ENCODE measurements around the gene HBP1.
"Not testable (repeated sequence)": the region's sequence is repeated elsewhere in the genome, so short reads cannot be mapped to it uniquely, and the experiment has no call there.

HBP1 gene

GRCh38 chr7:107168233-107169119, at the start of gene HBP1:
Gene HBP1 (plus strand): TSS chr7:107169003. CDS start chr7:107179894, 10,891 bp downstream.
- DNase-seq, result peak; percentile 99

GRCh38 chr7:107119376-107120105, 49.3 kb upstream of the HBP1 start:
- DNase-seq, result no peak

- no peak for DNase-seq
These were observed 46.3 kb upstream of the HBP1 start for GRCh38 chr7:107122486-107122911.

GRCh38 chr7:107123392-107123791, 45.4 kb upstream of the HBP1 start:
- no peak for DNase-seq

GRCh38 chr7:107125475-107125874, 43.3 kb upstream of the HBP1 start:
- DNase-seq, result peak; percentile 81

GRCh38 chr7:107128217-107128616, 40.6 kb upstream of the HBP1 start:
- DNase-seq, result no peak

- no peak for DNase-seq
These were observed 40.1 kb upstream of the HBP1 start for GRCh38 chr7:107128748-107129147.

GRCh38 chr7:107130487-107131220, 38.1 kb upstream of the HBP1 start:
- DNase-seq, result no peak

GRCh38 chr7:107133396-107133795, 35.4 kb upstream of the HBP1 start:
- DNase-seq, result no peak

GRCh38 chr7:107138696-107139420, 29.9 kb upstream of the HBP1 start:
- DNase-seq, result no peak

GRCh38 chr7:107143875-107144274, 24.9 kb upstream of the HBP1 start:
- not testable (repeated sequence) for DNase-seq

- no peak for DNase-seq
These were observed 23.6 kb upstream of the HBP1 start for GRCh38 chr7:107145067-107145838.

GRCh38 chr7:107147464-107148393, 21.1 kb upstream of the HBP1 start:
- DNase-seq, result peak; percentile 3

GRCh38 chr7:107148721-107149120, 20.1 kb upstream of the HBP1 start:
- no peak for DNase-seq

- no peak for DNase-seq
These were observed 18.9 kb upstream of the HBP1 start for GRCh38 chr7:107149863-107150262.

- peak; percentile 32 for DNase-seq
These were observed 18.3 kb upstream of the HBP1 start for GRCh38 chr7:107150375-107151073.

GRCh38 chr7:107151538-107151937, 17.3 kb upstream of the HBP1 start:
- DNase-seq, result no peak

GRCh38 chr7:107152011-107152410, 16.8 kb upstream of the HBP1 start:
- no peak for DNase-seq

- no peak for DNase-seq
These were observed 14.0 kb upstream of the HBP1 start for GRCh38 chr7:107154826-107155225.

- not testable (repeated sequence) for DNase-seq
These were observed 13.1 kb upstream of the HBP1 start for GRCh38 chr7:107155726-107156125.

Data from SHP77 treated with DMSO at 0.1 percent for 48 hours (cell line).